HEK293 (cell line): Measurements from ENCODE around the gene PGGHG.
"Not testable (repeated sequence)": the region's sequence is repeated elsewhere in the genome, so short reads cannot be mapped to it uniquely, and the experiment has no call there.

Experiments used
- CTCF ChIA-PET: fragments of 350-600 bp; formaldehyde crosslinking; extraction: SDS; loops from one replicate; lab custom pipeline; 2021; ENCODE audit warnings: antibody characterized with exemption; lab: Yijun Ruan, JAX
- POLR2A ChIA-PET: fragments of 300-600 bp; formaldehyde crosslinking; extraction: SDS; loops from one replicate; lab custom pipeline; 2020; ENCODE audit warnings: antibody characterized with exemption, inconsistent platforms; lab: Yijun Ruan, JAX
- H3K27ac ChIP-seq: fragments of 200-500 bp; sonication (Bioruptor generic); 2 replicates; pipeline ENCODE4 v1.5.1; 2014; ENCODE audit warnings: low read depth, low read length, control low read depth, inconsistent platforms; ENCODE audit errors: extremely low read depth
- H3K36me3 ChIP-seq, 2 experiments: fragments of 200-500 bp in 1 of 2; sonication (Bioruptor generic) in 1 of 2; 1 replicate in 1 of 2; 2 replicates in 1 of 2; pipeline ENCODE4 v1.5.1; 2014 to 2017; ENCODE audit warnings: inconsistent platforms in 2 of 2, low read length in 2 of 2; ENCODE audit not compliant: control insufficient read depth in 2 of 2, insufficient read depth in 1 of 2
- H3K4me1 ChIP-seq: fragments of 200-500 bp; sonication (Bioruptor generic); 2 replicates; pipeline ENCODE4 v1.5.1; 2014; ENCODE audit warnings: mild to moderate bottlenecking, low read length, inconsistent platforms; ENCODE audit not compliant: control insufficient read depth, insufficient read depth
- H3K4me3 ChIP-seq: 2 replicates; pipeline ENCODE4 v1.5.1; 2011; ENCODE audit warnings: low read depth, mild to moderate bottlenecking, control low read depth, low read length, moderate library complexity
- H3K9me3 ChIP-seq: fragments of 200-500 bp; sonication (Bioruptor generic); 2 replicates; pipeline ENCODE4 v1.5.1; 2014; ENCODE audit warnings: low read depth, low read length, inconsistent platforms; ENCODE audit not compliant: control insufficient read depth, insufficient read depth
- KLF10 ChIP-seq: fragments of 450-650 bp; IDR thresholded peaks from 2 replicates; pipeline ENCODE4 v1.5.1; 2018; ENCODE audit warnings: missing biosample characterization, mild to moderate bottlenecking, missing genetic modification characterization
- KLF16 ChIP-seq: fragments of 450-650 bp; formaldehyde crosslinking; IDR thresholded peaks from 2 replicates; pipeline ENCODE4 v1.5.1; 2017; ENCODE audit warnings: missing biosample characterization, missing genetic modification characterization
- SP7 ChIP-seq: fragments of 450-650 bp; formaldehyde crosslinking; IDR thresholded peaks from 2 replicates; pipeline ENCODE4 v1.5.1; 2016; ENCODE audit warnings: missing biosample characterization, missing genetic modification characterization
- YY2 ChIP-seq: fragments of 450-650 bp; formaldehyde crosslinking; IDR thresholded peaks from 2 replicates; pipeline ENCODE4 v1.5.1; 2016; ENCODE audit warnings: missing biosample characterization, missing genetic modification characterization
- ZFP69B ChIP-seq: fragments of 450-650 bp; formaldehyde crosslinking; IDR thresholded peaks from 2 replicates; pipeline ENCODE4 v1.5.1; 2016; ENCODE audit warnings: missing biosample characterization, missing genetic modification characterization
- ZIC2 ChIP-seq: fragments of 450-650 bp; formaldehyde crosslinking; IDR thresholded peaks from 2 replicates; pipeline ENCODE4 v1.5.1; 2016; ENCODE audit warnings: missing biosample characterization, missing genetic modification characterization
- ZNF146 ChIP-seq: fragments of 450-650 bp; formaldehyde crosslinking; IDR thresholded peaks from 2 replicates; pipeline ENCODE4 v1.5.1; 2016; ENCODE audit warnings: missing biosample characterization, missing genetic modification characterization
- ZNF324 ChIP-seq: fragments of 450-650 bp; formaldehyde crosslinking; IDR thresholded peaks from 2 replicates; pipeline ENCODE4 v1.5.1; 2016; ENCODE audit warnings: missing biosample characterization, missing genetic modification characterization
- ZNF366 ChIP-seq: fragments of 450-650 bp; formaldehyde crosslinking; conservative IDR thresholded peaks from 2 replicates; pipeline ENCODE4 v1.5.1; 2016; ENCODE audit warnings: missing biosample characterization, missing genetic modification characterization
- ZNF561 ChIP-seq: fragments of 450-650 bp; IDR thresholded peaks from 2 replicates; pipeline ENCODE4 v1.5.1; 2018; ENCODE audit warnings: missing biosample characterization, missing genetic modification characterization, borderline replicate concordance
- ZNF600 ChIP-seq: fragments of 450-650 bp; formaldehyde crosslinking; IDR thresholded peaks from 2 replicates; pipeline ENCODE4 v1.5.1; 2016; ENCODE audit warnings: missing biosample characterization, missing genetic modification characterization
- ZNF791 ChIP-seq: fragments of 450-650 bp; formaldehyde crosslinking; IDR thresholded peaks from 2 replicates; pipeline ENCODE4 v1.5.1; 2016; ENCODE audit warnings: missing biosample characterization, missing genetic modification characterization
- ZSCAN30 ChIP-seq: fragments of 450-650 bp; IDR thresholded peaks from 2 replicates; pipeline ENCODE4 v1.5.1; 2018; ENCODE audit warnings: missing biosample characterization, mild to moderate bottlenecking, missing genetic modification characterization, moderate library complexity
- TF ChIP-seq, protein P1 (sequence below): fragments of 450-650 bp; formaldehyde crosslinking; optimal IDR thresholded peaks from 2 replicates; pipeline ENCODE3; 2016; ENCODE audit warnings: missing biosample characterization, mild to moderate bottlenecking, missing genetic modification characterization
- TF ChIP-seq, protein P2 (sequence below): fragments of 450-650 bp; formaldehyde crosslinking; IDR thresholded peaks from 2 replicates; pipeline ENCODE4 v1.5.1; 2017; ENCODE audit warnings: missing biosample characterization, mild to moderate bottlenecking, missing genetic modification characterization, moderate library complexity

The PGGHG gene

GRCh38 chr11:319121-319887, 30.4 kb downstream of the PGGHG start:
- POLR2A ChIA-PET, H3K4me3 ChIP-seq, H3K9me3 ChIP-seq, H3K4me1 ChIP-seq, H3K36me3 ChIP-seq, H3K27ac ChIP-seq: not testable (repeated sequence)
- TF ChIP-seq, protein P1, sequence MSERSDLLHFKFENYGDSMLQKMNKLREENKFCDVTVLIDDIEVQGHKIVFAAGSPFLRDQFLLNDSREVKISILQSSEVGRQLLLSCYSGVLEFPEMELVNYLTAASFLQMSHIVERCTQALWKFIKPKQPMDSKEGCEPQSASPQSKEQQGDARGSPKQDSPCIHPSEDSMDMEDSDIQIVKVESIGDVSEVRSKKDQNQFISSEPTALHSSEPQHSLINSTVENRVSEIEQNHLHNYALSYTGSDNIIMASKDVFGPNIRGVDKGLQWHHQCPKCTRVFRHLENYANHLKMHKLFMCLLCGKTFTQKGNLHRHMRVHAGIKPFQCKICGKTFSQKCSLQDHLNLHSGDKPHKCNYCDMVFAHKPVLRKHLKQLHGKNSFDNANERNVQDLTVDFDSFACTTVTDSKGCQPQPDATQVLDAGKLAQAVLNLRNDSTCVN (tag by site-specific recombination) = peak; percentile 18
- CTCF ChIA-PET = interaction anchor here (1.4 kb wide), 1 partner anchor 10 kb away, joined by 5 read pairs; no protein-coding TSS in a partner anchor

GRCh38 chr11:319888-320273, 31.0 kb downstream of the PGGHG start:
- H3K4me3 ChIP-seq, H3K4me1 ChIP-seq, POLR2A ChIA-PET, H3K9me3 ChIP-seq, H3K27ac ChIP-seq, H3K36me3 ChIP-seq: not testable (repeated sequence)
- CTCF ChIA-PET = interaction anchor here (1.4 kb wide), 1 partner anchor 10 kb away, joined by 5 read pairs; no protein-coding TSS in a partner anchor

GRCh38 chr11:324156-324555, 35.2 kb downstream of the PGGHG start:
- Histone ChIP-seq H3K27ac (no peak overlapping the region), H3K4me1 (no peaks in the 10 kb centered on the region)

GRCh38 chr11:324593-325517, 35.9 kb downstream of the PGGHG start:
- H3K4me1 ChIP-seq, H3K27ac ChIP-seq: not testable (repeated sequence)
- POLR2A ChIA-PET = interaction anchor here (1.6 kb wide), 1 partner anchor 31 kb away, joined by 5 read pairs; no protein-coding TSS in a partner anchor

More at GRCh38 chr11:324156-324555, 35.2 kb downstream of the PGGHG start:
- ChIA-PET POLR2A (interaction anchor here (1.6 kb wide), 1 partner anchor 32 kb away, joined by 5 read pairs; no protein-coding TSS in a partner anchor), CTCF (interaction anchor here (0.6 kb wide), 1 partner anchor 72 kb away, joined by 4 read pairs; no protein-coding TSS in a partner anchor)
- Histone ChIP-seq H3K9me3 (no peaks in the 10 kb centered on the region), H3K4me3 (no peak overlapping the region), H3K36me3 (no peaks in the 10 kb centered on the region)
- no peak for TF ChIP-seq YY2 (tag by site-specific recombination)
- TF ChIP-seq ZSCAN30 = no peak
- no peak for TF ChIP-seq SP7
- TF ChIP-seq ZNF600 (tag by site-specific recombination) = no peak
- TF ChIP-seq KLF16 (tag by site-specific recombination) = no peak
- TF ChIP-seq KLF10 = no peak
- TF ChIP-seq ZNF561 (tag by site-specific recombination) = no peak

DNA sequence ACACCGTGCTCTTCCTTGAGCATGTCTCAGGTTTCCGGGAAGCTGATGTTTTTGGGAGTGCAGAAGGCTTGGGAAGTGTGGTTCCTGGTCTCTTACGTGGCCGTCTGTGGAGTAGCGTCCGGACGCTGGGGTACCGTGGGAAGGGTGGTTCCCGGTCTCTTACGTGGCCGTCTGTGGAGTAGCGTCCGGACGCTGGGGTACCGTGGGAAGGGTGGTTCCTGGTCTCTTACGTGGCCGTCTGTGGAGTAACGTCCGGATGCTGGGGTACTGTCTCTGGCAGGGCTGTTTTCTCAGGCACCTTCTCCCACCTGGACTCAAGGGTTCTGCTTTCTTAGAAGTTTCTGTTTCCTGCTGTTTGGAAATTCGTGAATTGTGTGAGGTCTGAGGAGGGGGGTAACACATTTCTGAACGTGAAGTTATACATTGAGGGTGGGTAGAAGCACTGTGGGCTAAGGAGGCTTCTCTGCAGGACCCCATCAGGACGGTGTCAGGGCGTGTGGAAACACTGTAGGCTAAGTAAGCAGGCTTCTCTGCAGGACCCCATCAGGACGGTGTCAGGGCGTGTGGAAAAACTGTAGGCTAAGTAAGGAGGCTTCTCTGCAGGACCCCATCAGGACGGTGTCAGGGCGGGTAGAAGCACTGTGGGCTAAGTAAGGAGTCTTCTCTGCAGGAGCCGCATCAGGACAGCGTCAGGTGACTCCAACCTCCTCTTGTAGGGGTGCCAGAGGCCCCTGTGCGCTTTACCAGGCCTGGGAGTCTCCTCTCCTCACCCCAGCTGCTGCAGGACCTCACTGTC, 37.1 kb downstream of the PGGHG start:
- TF ChIP-seq ZNF146 (tag by site-specific recombination) = no peak
- TF ChIP-seq ZNF366 (tag by site-specific recombination) = no peak
- TF ChIP-seq ZNF324 (tag by site-specific recombination) = no peak
- TF ChIP-seq, protein P2, sequence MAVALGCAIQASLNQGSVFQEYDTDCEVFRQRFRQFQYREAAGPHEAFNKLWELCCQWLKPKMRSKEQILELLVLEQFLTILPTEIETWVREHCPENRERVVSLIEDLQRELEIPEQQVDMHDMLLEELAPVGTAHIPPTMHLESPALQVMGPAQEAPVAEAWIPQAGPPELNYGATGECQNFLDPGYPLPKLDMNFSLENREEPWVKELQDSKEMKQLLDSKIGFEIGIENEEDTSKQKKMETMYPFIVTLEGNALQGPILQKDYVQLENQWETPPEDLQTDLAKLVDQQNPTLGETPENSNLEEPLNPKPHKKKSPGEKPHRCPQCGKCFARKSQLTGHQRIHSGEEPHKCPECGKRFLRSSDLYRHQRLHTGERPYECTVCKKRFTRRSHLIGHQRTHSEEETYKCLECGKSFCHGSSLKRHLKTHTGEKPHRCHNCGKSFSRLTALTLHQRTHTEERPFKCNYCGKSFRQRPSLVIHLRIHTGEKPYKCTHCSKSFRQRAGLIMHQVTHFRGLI = no peak
- 0 out of 2 replicates have a peak, but pooled peaks have one; percentile 56 for TF ChIP-seq ZIC2 (tag by site-specific recombination)
- TF ChIP-seq ZNF791 = no peak
- TF ChIP-seq ZFP69B (tag by site-specific recombination) = no peak
- H3K4me1 ChIP-seq = no peaks in the 10 kb centered on the region
- CTCF ChIA-PET = no interaction called here
- no peak overlapping the region for H3K4me3 ChIP-seq
- H3K27ac ChIP-seq = no peak overlapping the region
- H3K9me3 ChIP-seq = no peaks in the 10 kb centered on the region
- H3K36me3 ChIP-seq = no peaks in the 10 kb centered on the region
- POLR2A ChIA-PET = interaction anchor here (1.6 kb wide), 1 partner anchor 30 kb away, joined by 5 read pairs; no protein-coding TSS in a partner anchor

More at GRCh38 chr11:324593-325517, 35.9 kb downstream of the PGGHG start:
- H3K36me3 ChIP-seq, H3K9me3 ChIP-seq, H3K4me3 ChIP-seq: not testable (repeated sequence)
- CTCF ChIA-PET = interaction anchor here (0.6 kb wide), 1 partner anchor 72 kb away, joined by 4 read pairs; no protein-coding TSS in a partner anchor
